ENCODE measurements around the gene GGT5.

- TF ChIP-seq CTCF (IDR thresholded peaks at IDR 0.05): no peak
- TF ChIP-seq ZFX (IDR thresholded peaks at IDR 0.05; ENCODE audit: borderline replicate concordance): no peak
These were observed 11.1 kb downstream of the GGT5 start for GRCh38 chr22:24233816-24234215.

Data from 22Rv1 (cell line).